H9 (cell line): ENCODE measurements around the gene SH3BP5L. TPM values are rescaled to one million over a fixed set of nuclear protein-coding genes. Genes with fewer than 3 reads are reported as not detected.

Source experiments
- DNase-seq: peaks from one replicate; pipeline ENCODE4 v3.0.0-alpha.2; 2017
- H2AFZ ChIP-seq: one replicate; pipeline ENCODE4 v1.6.1; 2013; ENCODE audit warnings: mild to moderate bottlenecking, low read length, control low read depth, moderate library complexity
- H2AK5ac ChIP-seq: 2 replicates; pipeline ENCODE4 v1.6.1; 2013; ENCODE audit warnings: low read length, control low read depth, mixed read lengths; ENCODE audit not compliant: insufficient read length
- H2BK120ac ChIP-seq: one replicate; pipeline ENCODE4 v1.6.1; 2013; ENCODE audit warnings: low read depth, mild to moderate bottlenecking, low read length, control low read depth, inconsistent platforms; ENCODE audit not compliant: poor library complexity, severe bottlenecking
- H2BK12ac ChIP-seq: 2 replicates; pipeline ENCODE4 v1.6.1; 2013; ENCODE audit warnings: low read length, control low read depth, mixed read lengths, low read depth; ENCODE audit not compliant: insufficient read length
- H2BK15ac ChIP-seq: 2 replicates; pipeline ENCODE4 v1.6.1; 2013; ENCODE audit warnings: low read depth, low read length, control low read depth
- H2BK20ac ChIP-seq: one replicate; pipeline ENCODE4 v1.6.1; 2013; ENCODE audit warnings: low read depth, mild to moderate bottlenecking, low read length, control low read depth, inconsistent platforms; ENCODE audit not compliant: poor library complexity, severe bottlenecking
- H2BK5ac ChIP-seq: 2 replicates; pipeline ENCODE4 v1.6.1; 2013; ENCODE audit warnings: low read length, control low read depth, mixed read lengths; ENCODE audit not compliant: insufficient read length
- H3K14ac ChIP-seq: 2 replicates; pipeline ENCODE4 v1.6.1; 2013; ENCODE audit warnings: low read length, control low read depth; ENCODE audit not compliant: insufficient read depth
- H3K18ac ChIP-seq: 2 replicates; pipeline ENCODE4 v1.6.1; 2013; ENCODE audit warnings: low read depth, mild to moderate bottlenecking, mixed read lengths, low read length, control low read depth; ENCODE audit not compliant: insufficient read length
- H3K23ac ChIP-seq: 2 replicates; pipeline ENCODE4 v1.6.1; 2013; ENCODE audit warnings: low read length, control low read depth, mixed read lengths, low read depth; ENCODE audit not compliant: insufficient read length
- H3K23me2 ChIP-seq: 2 replicates; pipeline ENCODE4 v1.6.1; 2013; ENCODE audit warnings: low read depth, mild to moderate bottlenecking, mixed read lengths, low read length, control low read depth; ENCODE audit not compliant: insufficient read length, poor library complexity, severe bottlenecking
- H3K27ac ChIP-seq: 2 replicates; pipeline ENCODE4 v1.5.1; 2013; ENCODE audit warnings: low read length, control low read depth, mixed read lengths, low read depth; ENCODE audit not compliant: insufficient read length
- H3K27me3 ChIP-seq: 2 replicates; pipeline ENCODE4 v1.6.1; 2013; ENCODE audit warnings: low read length, control low read depth, inconsistent platforms; ENCODE audit not compliant: insufficient read depth
- H3K4ac ChIP-seq: 2 replicates; pipeline ENCODE4 v1.6.1; 2013; ENCODE audit warnings: low read depth, mild to moderate bottlenecking, control low read depth, inconsistent platforms, low read length, moderate library complexity
- H3K4me1 ChIP-seq: 2 replicates; pipeline ENCODE4 v1.6.1; 2013; ENCODE audit warnings: low read length, control low read depth, inconsistent platforms; ENCODE audit not compliant: insufficient read depth
- H3K4me2 ChIP-seq: 2 replicates; pipeline ENCODE4 v1.6.1; 2013; ENCODE audit warnings: low read length, control low read depth, mixed read lengths; ENCODE audit not compliant: insufficient read length, insufficient read depth
- H3K56ac ChIP-seq: 2 replicates; pipeline ENCODE4 v1.6.1; 2013; ENCODE audit warnings: low read depth, mild to moderate bottlenecking, mixed read lengths, low read length, control low read depth; ENCODE audit not compliant: insufficient read length
- H3K79me1 ChIP-seq: 2 replicates; pipeline ENCODE4 v1.6.1; 2013; ENCODE audit warnings: low read depth, mild to moderate bottlenecking, moderate library complexity, low read length, control low read depth, inconsistent platforms; ENCODE audit not compliant: insufficient read depth, poor library complexity, severe bottlenecking
- H3K79me2 ChIP-seq: 2 replicates; pipeline ENCODE4 v1.6.1; 2013; ENCODE audit warnings: low read length, control low read depth, inconsistent platforms; ENCODE audit not compliant: insufficient read depth
- H3K9ac ChIP-seq: 2 replicates; pipeline ENCODE4 v1.6.1; 2013; ENCODE audit warnings: low read length, control low read depth, mixed read lengths; ENCODE audit not compliant: insufficient read length; ENCODE audit errors: extremely low read depth
- H3K9me3 ChIP-seq: one replicate; pipeline ENCODE4 v1.6.1; 2013; ENCODE audit warnings: low read depth, low read length, inconsistent platforms; ENCODE audit not compliant: control insufficient read depth
- H3T11ph ChIP-seq: one replicate; pipeline ENCODE4 v1.6.1; 2013; ENCODE audit warnings: mild to moderate bottlenecking, low read length, control low read depth, inconsistent platforms
- H4K20me1 ChIP-seq: one replicate; pipeline ENCODE4 v1.6.1; 2013; ENCODE audit not compliant: control insufficient read depth, insufficient read length, insufficient read depth
- H4K5ac ChIP-seq: 2 replicates; pipeline ENCODE4 v1.6.1; 2013; ENCODE audit warnings: low read depth, mild to moderate bottlenecking, mixed read lengths, low read length, control low read depth; ENCODE audit not compliant: insufficient read length
- H4K8ac ChIP-seq: replicated peaks from 2 replicates; pipeline ENCODE4 v1.6.1; 2013; ENCODE audit warnings: low read length, control low read depth, mixed read lengths, low read depth; ENCODE audit not compliant: insufficient read length
- H4K91ac ChIP-seq: 2 replicates; pipeline ENCODE4 v1.6.1; 2013; ENCODE audit warnings: low read depth, mild to moderate bottlenecking, moderate library complexity, mixed read lengths, low read length, control low read depth; ENCODE audit not compliant: insufficient read length
- H3K27ac Mint-ChIP-seq, 3 experiments: 2 replicates in 2 of 3; 3 replicates in 1 of 3; pipeline ENCODE4 v1.8.0; 2020 to 2021; ENCODE audit warnings: mixed read lengths in 3 of 3, mild to moderate bottlenecking in 1 of 3, moderate library complexity in 1 of 3
- H3K27me3 Mint-ChIP-seq: 2 replicates; pipeline ENCODE4 v1.8.0; 2021; ENCODE audit warnings: low read depth, mild to moderate bottlenecking, moderate library complexity, mixed read lengths
- H3K36me3 Mint-ChIP-seq, 3 experiments: 2 replicates in 2 of 3; 3 replicates in 1 of 3; pipeline ENCODE4 v1.8.0; 2020 to 2021; ENCODE audit warnings: low read depth in 3 of 3, mixed read lengths in 3 of 3; ENCODE audit not compliant: insufficient read depth in 1 of 3
- H3K4me1 Mint-ChIP-seq, 2 experiments: 2 replicates each; pipeline ENCODE4 v1.8.0; 2020; ENCODE audit warnings: mixed read lengths in 2 of 2
- H3K4me3 Mint-ChIP-seq, 2 experiments: 2 replicates in 1 of 2; 3 replicates in 1 of 2; pipeline ENCODE4 v1.8.0; 2020 to 2021; ENCODE audit warnings: mild to moderate bottlenecking in 2 of 2, mixed read lengths in 2 of 2, moderate library complexity in 1 of 2
- H3K9me3 Mint-ChIP-seq, 2 experiments: 2 replicates in 1 of 2; 3 replicates in 1 of 2; pipeline ENCODE4 v1.8.0; 2020; ENCODE audit warnings: mild to moderate bottlenecking in 2 of 2, mixed read lengths in 2 of 2, moderate library complexity in 1 of 2
- CTCF ChIP-seq: fragments of 200-600 bp; sonication (generic); conservative IDR thresholded peaks from 3 replicates; pipeline ENCODE4 v1.8.0; 2021; ENCODE audit warnings: antibody characterized with exemption, mild to moderate bottlenecking
- WGBS: extraction: QIAGEN DNeasy Blood & Tissue Kit; methylation state at CpG from one replicate; pipeline ENCODE4 v1.1.7; 2013; ENCODE audit warnings: missing lambda C conversion rate, low lambda C conversion rate, mixed read lengths; ENCODE audit not compliant: insufficient read length; ENCODE audit errors: extremely low coverage; 5-methylcytosine and 5-hydroxymethylcytosine counted together
- total RNA-seq: library from RNA; stranded (reverse); gene quantifications from 2 replicates; pipeline ENCODE4 v1.2.1, GENCODE V29; 2021

SH3BP5L gene
- total RNA-seq, 1 experiment from 2014 or later = 27.6 TPM

DNA sequence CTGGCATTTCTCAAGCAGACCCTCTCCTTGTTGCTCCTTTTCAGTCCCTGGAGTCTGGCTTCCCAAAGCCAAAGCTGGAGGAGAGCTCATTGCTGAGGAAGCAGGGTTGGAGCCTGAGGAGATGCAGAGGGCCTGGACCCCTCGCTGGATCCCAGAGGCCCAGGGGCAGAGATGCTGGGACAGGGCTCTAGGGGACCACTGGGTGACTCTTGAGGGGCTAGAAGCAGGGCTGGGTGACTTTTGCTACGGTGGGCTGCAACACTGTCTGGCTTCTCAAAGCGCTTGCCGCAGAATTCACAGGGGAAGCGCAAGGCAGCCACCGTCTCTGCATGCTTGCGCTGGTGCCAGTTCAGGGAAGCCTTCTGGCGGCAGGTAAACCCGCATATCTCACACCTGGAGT lies 24.4 kb upstream of the SH3BP5L start:
- WGBS = no CpG with 5 or more reads among the region's 9 CpGs

More for the DNA sequence above, 24.4 kb upstream of the SH3BP5L start:
- H2AK5ac ChIP-seq = no peak overlapping the region
- no peak overlapping the region for H2BK5ac ChIP-seq
- no peaks in the 10 kb centered on the region for H3K27me3 Mint-ChIP-seq
- TF ChIP-seq CTCF = no peak
- no peak overlapping the region for H3K18ac ChIP-seq
- no peak overlapping the region for H3K56ac ChIP-seq
- no peak overlapping the region for H3K4me2 ChIP-seq
- H2BK12ac ChIP-seq = no peak overlapping the region
- no peak overlapping the region for H3K9ac ChIP-seq
- no peak overlapping the region for H2AFZ ChIP-seq
- no peaks in the 10 kb centered on the region for H4K20me1 ChIP-seq
- no peak overlapping the region for H3K4me3 Mint-ChIP-seq
- no peak overlapping the region for H3K27ac Mint-ChIP-seq
- no peak overlapping the region for H3T11ph ChIP-seq
- no peak overlapping the region for H2BK15ac ChIP-seq
- H3K36me3 Mint-ChIP-seq = peaks cover 30 to 57% (median 30%) of the 10 kb centered on the region in 3 experiments; a peak in 6 of 7 replicates
- H2BK120ac ChIP-seq = no peak overlapping the region
- no peak overlapping the region for H4K5ac ChIP-seq
- H3K27ac ChIP-seq = no peak overlapping the region
- H4K8ac ChIP-seq = no peak overlapping the region
- H3K9me3 Mint-ChIP-seq = no peaks in the 10 kb centered on the region
- no peak overlapping the region for H2BK20ac ChIP-seq
- H3K4ac ChIP-seq = no peak overlapping the region
- H3K4me1 ChIP-seq = no peaks in the 10 kb centered on the region
- H3K27me3 ChIP-seq = no peaks in the 10 kb centered on the region
- H3K79me1 ChIP-seq = no peaks in the 10 kb centered on the region
- DNase-seq = no peak
- no peak overlapping the region for H3K14ac ChIP-seq
- no peaks in the 10 kb centered on the region for H3K23me2 ChIP-seq
- no peak overlapping the region for H3K23ac ChIP-seq
- no peak overlapping the region for H4K91ac ChIP-seq
- no peaks in the 10 kb centered on the region for H3K9me3 ChIP-seq
- no peaks in the 10 kb centered on the region for H3K79me2 ChIP-seq
- no peaks in the 10 kb centered on the region for H3K4me1 Mint-ChIP-seq
